GM12874 (cell line): ENCODE results near the gene AP4E1.

Experiments used
- TF ChIP-seq, protein P1 (sequence below): IDR thresholded peaks from 2 replicates; pipeline ENCODE4 v1.5.1; 2011; ENCODE audit warnings: low read depth, mild to moderate bottlenecking, control low read depth, low read length, moderate library complexity; ENCODE audit not compliant: insufficient read depth

The AP4E1 gene

DNA sequence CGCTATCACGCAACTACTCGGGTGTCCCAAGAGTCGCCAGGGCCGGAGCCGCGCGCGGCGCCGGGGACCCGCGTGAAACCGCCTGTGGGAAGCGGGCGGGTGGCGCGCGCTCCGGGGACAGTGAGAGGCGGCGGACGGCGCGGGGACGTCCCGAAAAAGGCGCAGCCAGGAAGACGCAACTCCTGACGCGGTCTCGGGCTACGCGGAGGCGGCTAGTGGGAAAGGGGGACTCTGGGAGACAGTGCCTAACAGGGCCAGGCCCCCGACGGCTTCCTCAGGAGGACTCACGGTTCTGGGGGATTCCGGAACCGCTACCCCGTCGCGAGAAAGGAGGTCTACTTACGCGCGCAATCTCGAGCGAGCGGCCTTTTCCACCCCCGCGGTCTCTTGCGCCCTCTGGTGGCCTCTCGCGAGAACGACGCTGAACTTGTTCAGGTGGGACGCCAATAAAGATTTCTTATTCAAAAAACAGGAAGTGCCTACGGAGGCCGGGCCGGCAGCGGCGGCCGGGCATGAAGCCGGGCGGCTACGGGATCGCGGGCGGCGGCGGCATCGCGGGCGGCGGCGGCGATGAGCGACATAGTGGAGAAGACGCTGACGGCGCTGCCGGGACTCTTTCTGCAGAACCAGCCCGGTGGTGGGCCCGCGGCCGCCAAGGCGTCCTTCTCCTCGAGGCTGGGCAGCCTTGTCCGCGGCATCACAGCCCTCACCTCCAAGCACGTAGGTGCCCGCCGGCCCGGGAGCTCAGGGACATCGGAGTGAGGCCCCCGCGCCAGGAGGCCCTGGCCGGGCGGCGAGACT lies at the start of gene AP4E1:
Gene AP4E1 (plus strand): TSS at position 475 of the 801 bp plus-strand sequence. CDS start 96 bp downstream, at position 571.
- TF ChIP-seq, protein P1, sequence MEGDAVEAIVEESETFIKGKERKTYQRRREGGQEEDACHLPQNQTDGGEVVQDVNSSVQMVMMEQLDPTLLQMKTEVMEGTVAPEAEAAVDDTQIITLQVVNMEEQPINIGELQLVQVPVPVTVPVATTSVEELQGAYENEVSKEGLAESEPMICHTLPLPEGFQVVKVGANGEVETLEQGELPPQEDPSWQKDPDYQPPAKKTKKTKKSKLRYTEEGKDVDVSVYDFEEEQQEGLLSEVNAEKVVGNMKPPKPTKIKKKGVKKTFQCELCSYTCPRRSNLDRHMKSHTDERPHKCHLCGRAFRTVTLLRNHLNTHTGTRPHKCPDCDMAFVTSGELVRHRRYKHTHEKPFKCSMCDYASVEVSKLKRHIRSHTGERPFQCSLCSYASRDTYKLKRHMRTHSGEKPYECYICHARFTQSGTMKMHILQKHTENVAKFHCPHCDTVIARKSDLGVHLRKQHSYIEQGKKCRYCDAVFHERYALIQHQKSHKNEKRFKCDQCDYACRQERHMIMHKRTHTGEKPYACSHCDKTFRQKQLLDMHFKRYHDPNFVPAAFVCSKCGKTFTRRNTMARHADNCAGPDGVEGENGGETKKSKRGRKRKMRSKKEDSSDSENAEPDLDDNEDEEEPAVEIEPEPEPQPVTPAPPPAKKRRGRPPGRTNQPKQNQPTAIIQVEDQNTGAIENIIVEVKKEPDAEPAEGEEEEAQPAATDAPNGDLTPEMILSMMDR: peak; percentile 92

DNA sequence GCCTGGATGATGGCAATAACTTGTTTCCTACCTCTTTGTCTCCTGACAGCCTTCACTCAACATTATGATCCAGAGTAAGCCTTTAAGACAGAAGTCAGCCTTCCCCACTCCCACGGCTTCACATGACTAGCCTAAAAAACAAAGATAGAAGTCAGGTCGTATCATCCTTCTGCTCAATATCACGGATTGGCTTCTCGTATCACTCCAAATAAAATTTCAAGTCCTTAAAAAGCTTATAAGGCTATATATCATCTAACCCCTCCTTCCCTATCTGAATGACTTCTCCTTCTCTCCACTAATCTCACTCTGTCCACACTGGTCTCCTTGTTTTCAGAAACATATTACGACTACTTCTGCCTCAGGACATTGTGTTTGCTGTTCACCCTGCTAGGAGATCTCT lies 47.7 kb upstream of the AP4E1 start:
- TF ChIP-seq, protein P1: no peak

DNA sequence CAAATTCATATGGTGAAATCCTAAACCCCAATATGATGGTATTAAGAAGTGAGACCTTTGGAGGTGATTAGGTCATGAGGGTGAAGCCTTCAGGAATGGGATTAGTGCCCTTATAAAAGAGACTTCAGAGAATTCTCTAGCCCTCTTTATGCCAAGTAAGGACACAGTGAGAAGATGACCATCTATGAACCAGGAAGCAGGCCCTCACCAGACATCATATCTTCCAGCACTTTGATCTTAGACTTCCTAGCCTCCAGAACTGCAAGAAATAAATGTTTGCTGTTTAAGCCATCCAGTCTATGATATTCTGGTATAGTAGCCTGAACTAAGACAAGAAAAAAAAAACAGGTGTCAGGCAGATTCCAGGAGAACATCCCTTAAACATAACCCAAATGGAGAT lies 45.9 kb upstream of the AP4E1 start:
- TF ChIP-seq, protein P1: no peak

DNA sequence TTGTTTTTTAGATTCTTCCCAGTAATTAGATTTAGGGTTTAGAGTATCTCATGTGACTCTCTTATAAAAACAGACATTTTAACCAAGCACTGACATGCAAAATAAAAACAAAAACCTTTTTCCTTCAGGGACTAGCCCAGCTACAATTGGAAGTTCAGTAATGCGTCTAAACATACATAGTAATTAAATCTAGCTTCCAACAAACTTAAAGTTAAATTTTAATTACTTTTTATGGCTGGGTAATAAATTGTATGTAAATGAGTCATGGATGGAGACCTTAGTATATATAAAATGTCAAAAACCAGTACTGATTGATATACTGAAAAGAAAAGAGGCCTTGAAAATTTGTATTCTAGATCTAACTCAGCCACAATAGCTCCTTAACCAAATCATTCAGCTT lies 43.6 kb upstream of the AP4E1 start:
- TF ChIP-seq, protein P1: no peak

DNA sequence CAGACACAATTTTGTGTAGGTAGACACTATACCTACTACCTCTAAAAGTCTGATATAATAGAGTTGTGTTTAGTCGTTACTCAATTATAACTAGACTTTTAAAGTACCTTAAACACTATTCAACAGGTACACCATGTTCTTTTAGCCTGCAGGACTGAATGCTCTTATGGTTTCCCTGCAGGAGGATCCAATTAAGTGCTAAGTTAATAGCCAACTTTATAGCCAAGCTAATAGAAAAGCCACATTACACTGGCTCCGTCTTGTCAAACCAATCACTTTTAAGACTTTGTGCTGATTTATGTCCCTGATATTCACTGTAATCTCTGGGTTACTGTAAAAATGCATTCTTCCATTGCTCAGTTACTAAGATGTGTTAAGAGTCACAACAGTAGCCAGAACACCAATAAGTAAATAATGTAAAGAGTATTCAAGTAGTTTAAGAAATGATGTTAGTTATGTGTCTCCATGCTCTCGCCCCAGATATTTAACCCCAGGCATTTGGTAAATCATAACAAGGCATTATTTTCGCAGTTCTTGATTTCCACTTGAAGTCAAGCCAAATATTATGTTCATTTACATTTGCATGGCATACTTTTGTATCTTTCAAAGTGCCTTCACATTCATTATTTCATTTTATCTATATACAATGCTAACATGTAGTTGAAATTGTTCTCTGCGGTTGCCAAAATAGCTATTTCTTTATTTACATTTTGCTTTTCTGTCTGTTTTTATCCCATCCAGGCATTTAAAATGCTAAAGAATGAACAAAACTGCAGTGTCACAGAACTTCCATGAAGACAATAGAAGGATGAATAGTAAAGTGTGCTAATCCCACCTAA lies 42.7 kb upstream of the AP4E1 start:
- TF ChIP-seq, protein P1: no peak

DNA sequence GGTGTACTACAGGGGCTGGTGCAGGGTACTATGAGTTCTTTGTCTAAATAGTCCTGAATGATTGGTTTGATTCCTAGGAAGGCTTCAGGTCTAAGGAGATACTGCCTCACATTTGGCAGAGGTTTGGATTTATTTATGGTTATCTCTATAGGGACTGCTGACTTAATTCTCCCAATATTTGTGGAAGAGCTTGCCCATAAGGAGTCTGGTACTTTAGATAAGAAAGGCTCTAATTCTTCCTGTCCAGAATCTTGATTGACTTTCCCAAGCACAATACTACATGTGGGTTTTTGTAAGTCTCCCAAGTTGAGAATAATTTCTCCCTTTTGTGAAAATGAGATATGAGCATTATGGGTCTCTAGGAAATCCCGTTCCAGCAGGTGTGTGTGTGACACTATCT lies 36.7 kb upstream of the AP4E1 start:
- TF ChIP-seq, protein P1: no peak

DNA sequence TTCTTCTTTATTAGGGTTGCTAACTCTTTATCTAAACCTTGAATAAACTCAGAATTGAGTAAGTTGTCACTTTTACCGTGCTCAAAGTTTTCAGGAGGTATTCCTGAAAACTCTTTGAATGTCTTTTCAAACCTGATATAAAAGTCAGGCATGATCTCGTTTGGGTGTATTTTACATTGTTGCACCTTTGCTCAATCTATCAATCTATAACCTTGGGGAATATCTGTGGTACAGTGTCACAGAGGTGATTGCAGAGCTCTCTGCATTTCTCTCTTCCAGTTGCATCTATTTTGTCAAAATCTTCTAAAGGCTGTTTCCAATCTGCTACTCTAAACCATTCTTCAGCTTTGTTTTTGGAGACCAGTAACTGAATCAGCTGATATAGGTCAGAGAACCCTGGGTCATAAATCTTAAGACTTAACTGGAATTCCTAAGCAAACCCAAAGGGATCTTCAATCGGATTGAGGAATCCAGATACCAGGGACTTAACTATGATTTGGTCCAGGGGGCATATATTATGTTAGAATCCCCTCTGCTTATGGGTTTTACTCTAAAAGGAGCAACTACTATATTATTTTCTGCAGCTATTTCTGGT lies 35.6 kb upstream of the AP4E1 start:
- TF ChIP-seq, protein P1: no peak
